GM18907 (cell line): ENCODE results near the gene SCN5A.

ENCODE experiments used
- ATAC-seq: cut with Tn5 transposase; IDR thresholded peaks from one replicate; pipeline ENCODE4 v1.9.1; 2021; ENCODE audit warnings: mild to moderate bottlenecking, moderate library complexity; ENCODE audit not compliant: unreplicated experiment

Gene SCN5A

DNA sequence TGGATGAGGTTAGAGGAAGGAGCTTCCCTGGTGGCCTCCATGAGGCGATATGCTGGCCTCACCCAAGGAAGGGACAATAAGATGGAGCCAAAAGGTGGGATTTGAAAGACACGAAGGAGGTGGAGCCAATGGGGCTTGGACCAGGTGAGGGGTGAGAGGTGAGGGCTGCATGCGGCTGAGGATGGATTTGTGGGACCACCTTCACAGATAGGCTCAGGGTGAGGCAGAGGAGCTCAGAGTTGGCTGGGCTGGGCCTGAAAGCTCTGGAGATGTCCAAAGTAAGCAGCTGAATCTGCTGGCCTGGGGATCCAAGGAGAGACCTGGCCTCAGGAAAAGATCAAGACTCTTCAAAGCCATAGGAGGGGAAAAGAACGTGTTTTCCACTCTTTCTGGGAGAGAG lies 103.5 kb downstream of the SCN5A start:
- no peak for ATAC-seq

GRCh38 chr3:38545550-38545949 lies 103.9 kb downstream of the SCN5A start:
- no peak for ATAC-seq

- no peak for ATAC-seq
Observed at GRCh38 chr3:38544926-38545325, 104.6 kb downstream of the SCN5A start.

DNA sequence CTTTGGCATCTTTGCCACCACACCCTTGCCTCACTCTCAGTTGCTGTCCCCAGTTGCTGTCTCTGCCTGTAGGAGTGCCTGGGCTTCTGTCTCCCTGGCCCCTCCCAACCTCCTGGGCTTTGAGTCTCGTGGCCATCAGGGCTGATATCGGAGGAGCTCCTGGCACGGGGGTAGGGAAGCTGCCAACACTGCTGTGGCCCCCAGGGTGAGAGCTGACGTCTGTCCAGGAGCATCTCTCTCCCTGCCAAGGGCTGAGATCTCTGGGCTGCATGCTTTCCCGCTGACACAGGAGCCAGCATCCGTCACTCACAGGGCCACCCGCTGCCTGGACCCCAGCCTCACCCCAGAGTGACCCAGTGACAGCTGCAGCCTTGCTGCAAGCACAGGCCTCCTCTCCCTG lies 105.9 kb downstream of the SCN5A start:
- no peak for ATAC-seq

GRCh38 chr3:38542401-38543298 lies 106.8 kb downstream of the SCN5A start:
- ATAC-seq, result no peak

DNA sequence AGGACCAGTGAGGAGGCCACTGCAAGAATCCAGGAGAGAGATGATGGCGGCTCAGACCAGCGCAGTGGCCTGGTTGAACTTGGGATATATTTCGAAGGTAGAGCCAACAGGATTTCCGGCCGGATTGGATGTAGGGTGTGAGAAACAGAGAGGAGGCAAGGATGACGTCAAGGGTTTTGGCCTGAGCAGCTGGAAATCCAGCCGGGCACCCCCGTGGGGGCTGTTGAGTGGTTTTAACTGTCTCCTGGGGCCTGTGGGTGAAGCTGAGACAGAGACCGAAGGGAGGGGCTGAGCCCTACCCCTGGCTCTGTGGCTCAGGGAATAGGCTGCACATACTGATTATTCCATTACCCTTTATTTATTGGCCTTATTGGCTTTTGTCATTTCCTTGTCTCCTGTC lies 107.7 kb downstream of the SCN5A start:
- ATAC-seq, result no peak

GRCh38 chr3:38538773-38539353 lies 110.6 kb downstream of the SCN5A start:
- no peak for ATAC-seq

GRCh38 chr3:38536671-38537070 lies 112.8 kb downstream of the SCN5A start:
- ATAC-seq, result no peak

- no peak for ATAC-seq
Observed at GRCh38 chr3:38534604-38535003, 114.9 kb downstream of the SCN5A start.

- no peak for ATAC-seq
Observed at GRCh38 chr3:38534180-38534579, 115.3 kb downstream of the SCN5A start.

DNA sequence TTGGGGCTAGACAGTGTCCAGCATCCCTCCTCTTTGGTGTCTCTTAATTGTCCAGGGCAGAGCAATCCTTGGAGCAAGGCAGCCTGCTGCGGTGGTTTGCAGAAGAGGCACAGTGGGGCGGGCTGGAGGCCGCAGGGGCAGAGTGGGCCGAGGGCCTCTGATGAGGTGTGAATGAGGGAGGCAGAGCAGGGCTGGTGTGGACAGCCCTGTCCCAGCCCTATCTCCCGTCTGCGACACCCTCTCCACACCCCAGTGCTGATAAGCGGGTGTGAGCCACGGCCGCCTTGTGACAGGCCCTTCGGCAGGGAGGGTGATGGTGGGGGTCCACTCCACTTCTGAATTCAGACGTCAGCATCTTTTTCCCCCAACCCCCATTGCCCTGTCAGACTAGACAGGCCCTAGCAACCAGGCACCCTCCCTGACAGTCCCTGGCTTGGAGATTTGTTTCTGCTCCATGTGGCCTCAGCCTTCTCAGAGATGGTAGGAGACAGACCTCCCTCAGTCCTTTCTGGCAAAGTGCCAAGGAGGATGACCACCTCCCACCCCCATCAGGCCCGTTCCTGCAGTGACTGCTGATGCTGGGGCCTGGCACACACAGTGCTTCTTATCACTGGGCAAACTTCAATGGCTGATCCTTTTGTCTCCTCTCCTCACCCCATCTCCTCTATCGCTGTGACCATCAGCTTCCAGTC lies 116.1 kb downstream of the SCN5A start:
- ATAC-seq, result no peak

GRCh38 chr3:38532529-38532928 lies 117.0 kb downstream of the SCN5A start:
- ATAC-seq, result no peak

- no peak for ATAC-seq
Observed at GRCh38 chr3:38528457-38528856, 121.0 kb downstream of the SCN5A start.

DNA sequence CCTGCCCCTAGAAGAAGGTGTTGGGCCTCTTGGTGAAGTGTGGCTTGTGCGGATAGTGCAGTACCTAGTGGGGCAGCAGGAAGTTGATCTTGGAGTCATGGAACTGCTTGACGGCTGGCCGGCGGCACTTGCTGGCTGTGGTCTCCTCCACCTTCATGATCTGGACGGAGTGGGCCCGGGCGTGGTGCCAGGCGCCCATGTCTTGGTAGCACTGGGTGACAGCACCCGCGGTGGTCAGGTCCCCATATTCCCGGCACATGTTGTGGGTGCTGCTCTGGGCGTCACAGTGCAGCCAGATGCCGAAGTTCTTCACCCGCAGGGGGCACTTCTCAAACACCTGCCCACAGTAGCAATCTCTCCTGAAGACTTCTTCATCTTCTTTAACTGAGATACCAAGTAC lies 122.7 kb downstream of the SCN5A start:
- ATAC-seq, result no peak

DNA sequence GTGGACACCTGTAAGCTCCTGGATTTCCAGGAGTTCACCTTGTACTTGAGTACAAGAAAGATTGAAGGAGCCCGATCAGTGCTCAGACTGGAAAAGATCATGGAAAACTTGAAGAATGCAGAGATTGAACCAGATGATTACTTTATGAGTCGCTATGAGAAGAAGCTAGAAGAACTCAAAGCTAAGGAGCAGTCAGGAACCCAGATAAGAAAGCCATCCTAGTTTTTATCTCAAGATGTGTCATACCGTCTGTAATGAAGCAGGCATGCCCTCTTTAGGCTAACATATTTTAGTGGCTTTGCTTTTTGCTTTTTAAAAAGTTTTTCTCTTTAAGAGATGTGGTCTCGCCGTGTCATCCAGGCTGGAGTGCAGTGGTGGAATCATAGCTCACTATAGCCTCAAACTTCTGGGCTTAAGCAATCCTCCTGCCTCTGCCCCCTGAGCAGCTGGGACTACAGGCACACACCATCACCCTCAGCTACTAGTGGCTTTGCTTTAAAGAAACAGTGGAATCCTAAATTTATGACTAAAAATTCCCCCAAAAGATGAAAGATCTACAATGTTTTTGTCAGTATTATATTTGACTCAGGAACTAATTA lies 125.2 kb downstream of the SCN5A start:
- ATAC-seq, result no peak

GRCh38 chr3:38522002-38522401 lies 127.5 kb downstream of the SCN5A start:
- no peak for ATAC-seq

DNA sequence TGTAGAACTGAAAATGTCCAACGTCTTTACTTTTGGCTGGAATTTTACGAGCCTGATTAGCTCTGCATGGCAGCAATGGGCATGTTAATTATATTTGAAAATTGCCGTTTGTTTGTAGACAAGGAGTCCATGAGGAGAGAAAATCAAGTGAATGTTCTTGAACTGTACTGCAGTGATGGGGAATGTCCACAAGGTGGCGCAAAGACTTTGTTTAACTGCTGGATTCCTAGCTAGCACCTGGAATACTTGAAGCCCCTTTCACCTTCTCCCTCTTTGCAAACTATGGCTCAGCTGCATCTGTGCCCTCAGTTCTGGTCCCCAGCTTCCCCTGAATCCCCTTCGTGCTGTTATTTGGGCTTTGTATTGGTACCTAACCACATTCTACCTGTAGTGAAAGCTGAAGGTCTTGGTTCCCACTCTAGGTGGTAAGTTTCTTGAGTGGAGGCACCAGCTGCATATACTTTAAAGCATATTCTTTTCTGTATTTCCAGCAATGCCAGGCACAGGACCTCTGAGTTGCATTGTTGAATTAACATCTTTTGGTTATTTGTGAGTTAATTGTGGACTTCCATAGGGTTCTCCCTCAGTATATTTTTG lies 128.0 kb downstream of the SCN5A start:
- ATAC-seq, result no peak

- ATAC-seq, result no peak
Observed at GRCh38 chr3:38519651-38520050, 129.8 kb downstream of the SCN5A start.

DNA sequence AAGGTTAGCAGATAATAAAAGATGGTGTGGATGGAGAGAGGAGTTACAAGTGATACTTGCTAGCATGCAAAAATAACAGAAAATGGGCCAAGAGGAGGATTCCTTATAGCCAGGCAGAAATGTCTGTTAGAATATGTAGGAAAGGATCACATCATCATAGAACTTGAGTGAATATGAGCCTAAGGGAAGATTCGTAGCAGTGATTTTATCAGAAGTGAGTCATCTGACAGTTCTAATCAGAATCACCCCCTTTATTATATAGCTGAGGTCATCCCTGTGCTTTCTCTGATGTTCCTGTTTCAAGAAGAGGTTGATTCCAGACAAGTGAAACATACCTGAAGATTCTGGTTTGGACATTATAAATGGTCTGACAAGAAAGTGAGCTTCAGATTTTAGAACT lies 130.5 kb downstream of the SCN5A start:
- ATAC-seq, result no peak

- ATAC-seq, result no peak
Observed at GRCh38 chr3:38516669-38517068, 132.8 kb downstream of the SCN5A start.

DNA sequence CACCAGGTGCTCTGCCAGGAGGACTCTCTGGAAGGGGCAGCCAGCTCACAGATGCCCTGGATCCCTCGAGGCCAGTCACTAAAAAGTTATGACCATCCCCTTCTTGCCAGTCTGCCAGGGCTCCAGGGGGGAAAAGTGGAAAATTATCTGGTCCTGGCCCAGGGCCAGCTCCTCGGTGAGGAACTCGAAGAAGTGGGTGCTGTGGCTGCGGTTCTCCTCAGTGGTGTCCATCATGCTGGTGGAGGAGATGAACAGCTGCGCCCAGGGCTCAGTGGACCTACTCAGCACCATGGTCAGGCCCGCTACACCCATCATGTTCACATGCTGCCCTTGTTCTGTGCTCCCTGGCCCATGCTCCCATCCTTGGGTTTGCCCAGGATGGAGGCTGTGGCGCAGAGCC lies 134.1 kb downstream of the SCN5A start:
- ATAC-seq, result no peak
